Measurements from ENCODE around the gene DAGLA.

DAGLA gene

DNA sequence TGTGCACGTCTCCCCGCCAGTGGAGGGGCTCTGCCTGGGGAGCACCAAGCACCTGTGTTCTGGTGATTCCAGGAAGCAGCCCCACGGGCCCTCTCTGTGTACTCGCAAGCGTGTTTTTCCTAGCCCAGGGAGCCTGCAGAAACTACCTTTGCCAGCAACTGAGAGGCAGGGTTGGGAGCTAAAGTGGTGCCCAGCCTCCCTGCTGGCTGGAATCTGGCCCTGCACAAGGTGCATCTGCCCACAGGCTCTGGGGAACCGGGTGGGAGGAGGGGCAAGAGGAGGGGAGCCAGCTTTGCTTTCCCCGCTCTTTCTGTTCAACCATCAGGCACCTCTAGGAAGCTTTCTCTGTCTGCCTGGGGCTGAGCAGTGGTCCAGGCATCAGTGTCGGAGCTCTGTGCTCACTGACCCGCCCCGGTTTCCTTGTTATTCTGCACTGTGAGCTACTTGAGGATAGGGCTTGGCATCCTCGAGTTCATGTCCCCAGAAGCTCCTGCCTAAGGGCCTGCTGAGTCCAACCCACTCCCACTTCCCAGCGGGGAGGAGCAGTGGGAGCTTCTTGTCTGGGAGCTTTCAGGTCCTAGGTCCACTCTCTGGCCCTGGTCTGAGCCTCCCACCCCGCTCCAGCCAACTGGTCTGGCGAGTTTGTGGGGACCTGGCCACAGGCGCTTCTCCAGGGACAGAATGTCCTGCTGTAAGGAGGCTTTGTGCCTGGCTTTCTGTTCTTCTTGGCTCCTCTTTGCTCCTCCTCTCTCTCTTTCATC, 14.9 kb downstream of the DAGLA start:
- Mint-ChIP-seq H3K27me3 (peaks cover 53% of the 10 kb centered on the region), H3K36me3 (no peaks in the 10 kb centered on the region), H3K9me3 (no peaks in the 10 kb centered on the region), H3K27ac (no peak overlapping the region), H3K4me3 (no peak overlapping the region), H3K4me1 (peaks cover 21% of the 10 kb centered on the region)
- ATAC-seq = no peak

DNA sequence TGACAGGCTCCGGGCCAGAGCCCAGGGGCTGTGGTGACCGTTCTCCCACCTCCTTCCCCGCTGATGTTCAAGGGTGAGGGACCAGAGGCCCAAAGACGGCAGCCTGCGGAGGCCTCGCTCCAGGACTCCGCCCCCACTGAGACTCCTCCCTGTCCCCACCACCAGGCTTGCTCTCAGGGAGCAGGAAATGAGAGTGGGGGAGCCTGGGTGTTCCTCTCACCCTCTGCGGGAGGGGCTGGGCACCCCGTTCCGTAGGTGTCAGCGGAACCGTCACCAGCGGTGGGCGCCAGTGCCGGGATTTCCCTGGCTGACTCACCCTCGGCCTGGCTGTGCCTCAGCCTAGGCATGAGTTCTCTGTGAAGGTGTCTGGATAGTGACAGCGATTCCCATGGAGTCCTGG, 15.7 kb downstream of the DAGLA start:
- peak; percentile 81 for ATAC-seq
- H3K27ac Mint-ChIP-seq = no peak overlapping the region
- H3K4me3 Mint-ChIP-seq = peak overlapping the region; percentile 12
- peaks cover 21% of the 10 kb centered on the region for H3K4me1 Mint-ChIP-seq
- H3K36me3 Mint-ChIP-seq = no peaks in the 10 kb centered on the region
- H3K27me3 Mint-ChIP-seq = peaks cover 53% of the 10 kb centered on the region
- H3K9me3 Mint-ChIP-seq = no peaks in the 10 kb centered on the region

DNA sequence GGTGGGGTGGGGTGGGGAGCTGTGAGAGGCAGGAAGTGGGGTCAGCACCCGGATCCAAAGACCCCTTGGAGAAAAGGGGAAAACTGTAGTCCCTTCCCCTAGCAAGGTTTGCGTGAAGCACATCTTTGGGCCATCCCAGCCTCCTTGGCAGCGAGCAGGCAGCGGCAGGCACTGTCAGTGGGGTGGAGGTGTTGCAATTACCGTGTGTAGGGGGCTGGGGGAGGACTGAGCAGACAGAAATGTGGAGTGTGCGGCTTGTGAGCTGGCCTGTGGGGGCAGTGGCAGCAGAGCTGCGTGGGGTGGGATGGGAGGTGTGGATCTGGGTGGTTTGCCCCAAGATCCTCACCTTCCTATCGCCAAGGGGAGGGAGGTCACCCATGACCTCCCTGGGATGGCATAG, 16.4 kb downstream of the DAGLA start:
- Mint-ChIP-seq H3K4me1 (peaks cover 21% of the 10 kb centered on the region), H3K27ac (no peak overlapping the region), H3K9me3 (no peaks in the 10 kb centered on the region), H3K27me3 (peaks cover 54% of the 10 kb centered on the region), H3K4me3 (no peak overlapping the region), H3K36me3 (no peaks in the 10 kb centered on the region)
- no peak for ATAC-seq

DNA sequence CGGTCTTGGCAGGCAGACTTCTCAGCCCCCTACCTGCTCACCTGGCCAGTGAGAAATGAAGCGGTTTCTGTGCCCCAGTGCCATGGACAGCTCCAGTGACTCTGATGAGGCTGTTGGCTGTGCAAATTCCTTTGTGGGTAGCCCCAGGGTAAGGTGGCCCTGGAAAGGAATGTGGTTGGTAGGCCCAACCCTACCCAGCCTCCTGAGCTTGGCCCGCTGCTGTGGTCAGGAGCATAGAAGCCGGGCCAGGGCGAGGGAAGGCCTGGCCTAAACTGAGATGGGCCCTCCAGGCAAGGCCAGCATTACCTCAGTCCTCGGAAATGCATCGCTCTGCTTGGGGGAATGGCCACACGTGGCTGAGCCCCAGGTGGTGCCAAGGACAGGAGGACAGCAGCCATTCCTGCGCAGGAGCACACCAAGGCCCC, 16.9 kb downstream of the DAGLA start:
- no peak overlapping the region for H3K27ac Mint-ChIP-seq
- H3K27me3 Mint-ChIP-seq = peaks cover 54% of the 10 kb centered on the region
- no peaks in the 10 kb centered on the region for H3K36me3 Mint-ChIP-seq

DNA sequence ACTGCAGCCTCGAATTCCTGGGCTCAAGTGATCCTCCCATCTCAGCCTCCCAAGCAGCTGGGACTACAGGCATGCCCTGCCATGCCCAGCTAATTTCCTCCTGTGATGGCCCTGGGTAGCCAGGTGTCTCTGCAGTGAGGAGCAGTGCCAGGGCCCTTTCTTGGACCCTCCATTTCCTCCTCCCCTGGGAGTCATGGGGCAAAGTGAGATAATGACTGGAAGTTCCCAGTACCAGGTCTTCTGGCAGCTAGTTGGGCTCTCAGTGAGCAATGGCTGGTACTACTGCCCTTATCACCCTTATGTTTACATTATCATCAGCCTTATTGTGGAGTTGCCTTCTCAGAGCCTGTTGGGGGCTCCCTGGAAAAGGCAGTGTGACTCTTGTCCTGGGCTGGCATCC, 17.6 kb downstream of the DAGLA start:
- no peak for ATAC-seq
- Mint-ChIP-seq H3K4me3 (no peak overlapping the region), H3K36me3 (no peaks in the 10 kb centered on the region), H3K27ac (no peak overlapping the region), H3K4me1 (peaks cover 21% of the 10 kb centered on the region), H3K9me3 (no peaks in the 10 kb centered on the region), H3K27me3 (peaks cover 58% of the 10 kb centered on the region)

More for the DNA sequence above, 16.9 kb downstream of the DAGLA start:
- Mint-ChIP-seq H3K4me1 (peaks cover 21% of the 10 kb centered on the region), H3K4me3 (no peak overlapping the region), H3K9me3 (no peaks in the 10 kb centered on the region)
- no peak for ATAC-seq

DNA sequence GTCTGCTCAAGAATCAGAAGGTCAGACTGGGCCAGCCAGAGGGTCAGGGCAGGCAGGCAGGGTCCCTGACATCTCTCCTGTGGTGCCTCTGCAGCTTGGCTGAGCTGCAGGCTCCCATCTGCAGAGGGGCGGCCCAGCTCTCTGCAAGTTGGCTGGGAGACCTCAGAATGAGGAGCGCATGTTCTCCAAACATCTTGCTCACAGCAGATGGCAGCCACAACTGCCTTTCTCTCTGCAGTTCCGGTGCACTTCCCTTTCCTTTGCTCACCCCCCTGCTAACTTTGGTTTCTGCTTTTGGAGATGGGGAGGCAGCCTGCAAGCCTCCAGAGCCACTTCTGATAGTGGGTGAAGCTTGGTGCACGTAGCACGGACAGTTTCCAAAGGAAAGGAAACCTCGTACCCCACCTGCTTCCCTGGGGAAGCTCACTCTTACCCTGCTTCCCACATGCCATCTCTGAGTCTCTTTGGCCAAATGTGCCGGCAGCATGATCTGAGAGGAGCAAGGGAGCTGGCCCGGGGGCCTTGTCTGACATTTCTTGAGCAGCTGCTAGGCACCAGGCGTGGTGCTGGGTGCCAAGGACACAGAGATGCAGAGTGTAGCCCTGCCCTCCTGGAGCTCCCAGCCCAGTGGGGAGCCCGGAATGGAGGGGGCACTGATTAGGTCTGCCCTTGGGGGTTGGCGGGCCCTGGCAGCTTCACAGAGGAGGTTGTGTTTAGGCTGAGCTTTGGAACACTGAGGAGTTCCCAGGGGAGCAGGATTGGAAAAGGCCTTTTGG, 18.2 kb downstream of the DAGLA start:
- no peak overlapping the region for H3K27ac Mint-ChIP-seq
- no peaks in the 10 kb centered on the region for H3K36me3 Mint-ChIP-seq
- no peak overlapping the region for H3K4me3 Mint-ChIP-seq
- H3K4me1 Mint-ChIP-seq = peaks cover 24% of the 10 kb centered on the region
- peaks cover 63% of the 10 kb centered on the region for H3K27me3 Mint-ChIP-seq
- H3K9me3 Mint-ChIP-seq = no peaks in the 10 kb centered on the region
- ATAC-seq = no peak

DNA sequence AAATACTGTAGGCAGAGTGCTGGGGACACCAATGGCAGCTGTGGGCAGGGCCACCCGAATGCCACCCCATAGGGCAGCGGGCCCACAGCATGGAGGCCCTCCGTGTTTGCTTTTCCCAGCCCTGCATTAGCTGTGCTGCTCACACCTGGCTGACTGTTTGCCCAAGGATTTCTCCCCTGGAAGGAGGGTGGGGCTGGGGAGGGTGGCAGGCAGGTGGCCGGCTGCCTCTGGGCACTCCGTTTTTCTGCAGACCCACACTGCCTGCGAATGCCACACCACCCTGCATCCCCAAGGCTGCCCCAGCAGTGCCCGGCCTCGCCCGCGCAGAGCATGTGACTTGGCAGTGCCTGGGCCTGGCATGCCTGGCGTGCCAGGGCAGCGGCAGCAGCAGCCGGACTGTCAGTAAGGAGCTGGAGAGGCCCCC, 19.6 kb downstream of the DAGLA start:
- no peak for ATAC-seq
- Mint-ChIP-seq H3K27ac (no peak overlapping the region), H3K4me1 (peaks cover 28% of the 10 kb centered on the region), H3K4me3 (no peak overlapping the region), H3K27me3 (peaks cover 68% of the 10 kb centered on the region), H3K9me3 (no peaks in the 10 kb centered on the region), H3K36me3 (no peaks in the 10 kb centered on the region)

DNA sequence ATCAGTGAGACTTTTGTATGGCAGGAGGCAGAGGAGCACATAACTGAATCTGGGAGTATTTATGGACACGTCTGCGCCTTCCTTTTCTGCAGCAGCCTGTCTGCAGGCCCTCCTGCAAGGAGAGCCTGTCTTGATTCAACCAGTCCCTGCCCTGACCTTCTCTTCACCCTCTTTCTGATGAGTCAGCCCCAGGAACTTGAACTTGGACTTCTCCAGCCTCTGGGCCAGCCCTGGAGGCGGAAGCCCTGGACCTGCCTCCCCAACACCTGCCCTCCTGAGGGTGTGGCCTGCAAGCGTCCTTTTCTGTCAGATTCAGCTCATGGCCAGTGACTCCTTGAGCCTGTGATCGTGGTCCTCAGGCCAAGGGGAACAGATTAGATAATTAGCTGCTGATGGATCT, 20.0 kb downstream of the DAGLA start:
- ATAC-seq = no peak
- Mint-ChIP-seq H3K27me3 (peaks cover 71% of the 10 kb centered on the region), H3K36me3 (no peaks in the 10 kb centered on the region), H3K27ac (no peak overlapping the region), H3K4me3 (no peak overlapping the region), H3K9me3 (no peaks in the 10 kb centered on the region), H3K4me1 (peaks cover 28% of the 10 kb centered on the region)

DNA sequence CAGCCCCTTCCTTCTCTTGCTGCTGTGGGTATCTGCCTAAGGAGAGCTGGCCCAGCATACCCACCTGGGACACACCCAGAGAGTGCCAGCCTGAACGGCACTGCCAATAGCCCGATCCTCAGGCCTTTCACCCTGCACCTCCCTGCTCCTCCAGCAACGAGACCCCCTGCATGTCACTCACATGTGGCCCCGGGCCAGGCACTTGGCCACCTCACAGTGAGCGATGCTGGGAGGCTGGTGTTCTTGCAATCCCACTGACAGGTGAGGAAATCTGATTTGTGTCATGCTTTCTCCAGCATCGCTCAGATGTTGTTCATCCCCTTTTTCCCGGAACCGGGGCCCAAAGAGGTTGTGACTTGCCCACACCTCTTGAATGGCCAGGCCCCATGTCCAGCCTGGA, 20.5 kb downstream of the DAGLA start:
- Mint-ChIP-seq H3K4me1 (peaks cover 25% of the 10 kb centered on the region), H3K27ac (no peak overlapping the region), H3K4me3 (no peak overlapping the region), H3K36me3 (no peaks in the 10 kb centered on the region), H3K9me3 (no peaks in the 10 kb centered on the region), H3K27me3 (peaks cover 73% of the 10 kb centered on the region)
- ATAC-seq = no peak

DNA sequence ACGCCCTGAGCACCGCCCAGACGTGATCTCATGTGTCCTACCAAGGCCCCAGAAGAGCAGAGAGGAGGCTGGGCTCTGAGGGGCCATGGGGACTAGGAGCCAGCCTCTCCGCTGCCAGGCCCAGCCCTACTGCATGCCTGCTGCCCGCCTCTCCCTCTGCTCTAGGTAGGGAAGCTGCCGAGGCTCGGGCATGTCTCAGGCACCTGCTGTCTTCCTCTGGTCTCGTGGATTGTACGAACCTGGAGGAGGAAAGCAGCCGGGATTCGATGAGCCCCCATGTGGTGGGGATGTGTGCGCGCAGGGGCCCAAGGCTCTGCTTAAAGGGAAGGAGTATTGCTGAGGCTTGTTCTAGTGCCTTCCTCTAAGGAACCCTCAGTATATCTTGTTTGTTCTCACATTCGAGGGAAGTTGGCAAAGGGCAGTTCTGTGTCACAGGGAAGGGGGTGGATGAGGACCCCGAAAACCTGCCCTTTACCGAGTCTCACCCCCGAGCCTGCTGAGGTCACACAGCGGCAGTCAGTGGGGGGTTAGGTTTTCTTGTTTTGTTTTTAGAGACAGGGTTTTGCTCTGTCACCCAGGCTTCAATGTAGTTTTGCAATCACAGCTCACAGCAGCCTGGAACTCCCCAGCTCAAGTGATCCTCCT, 21.2 kb downstream of the DAGLA start:
- H3K4me3 Mint-ChIP-seq = no peak overlapping the region
- peaks cover 19% of the 10 kb centered on the region for H3K4me1 Mint-ChIP-seq
- no peak for ATAC-seq
- H3K36me3 Mint-ChIP-seq = no peaks in the 10 kb centered on the region
- peaks cover 73% of the 10 kb centered on the region for H3K27me3 Mint-ChIP-seq
- no peak overlapping the region for H3K27ac Mint-ChIP-seq
- no peaks in the 10 kb centered on the region for H3K9me3 Mint-ChIP-seq

DNA sequence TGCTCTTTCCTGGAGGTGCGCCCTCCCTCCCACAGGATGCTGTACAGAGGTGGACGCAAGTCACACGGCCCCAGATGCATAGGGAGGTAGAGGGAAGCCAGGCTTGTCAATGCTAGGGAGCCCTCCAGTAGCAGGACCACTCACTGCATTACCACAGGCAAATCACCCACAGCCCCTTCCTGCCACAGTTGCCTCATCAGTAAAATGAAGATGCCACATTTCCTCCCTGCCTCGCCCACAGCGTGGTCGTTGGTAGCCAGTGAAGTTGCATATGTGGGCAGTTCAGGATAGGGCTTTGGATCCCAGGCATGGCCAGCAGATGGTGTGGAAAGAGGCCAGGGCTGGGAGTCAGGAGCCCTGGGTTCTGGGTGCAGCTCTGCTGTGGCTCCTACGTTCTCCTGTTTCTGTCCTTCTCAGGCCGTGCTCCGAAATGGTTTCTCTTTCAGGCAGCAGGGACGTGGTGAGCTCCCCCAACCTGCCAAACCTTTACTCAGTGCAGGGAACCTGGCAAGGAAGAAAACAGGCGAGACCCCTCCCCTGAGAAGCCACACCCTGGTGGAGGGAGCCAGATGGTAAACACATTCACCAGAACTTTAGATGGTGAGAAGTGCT, 22.6 kb downstream of the DAGLA start:
- Mint-ChIP-seq H3K36me3 (no peaks in the 10 kb centered on the region), H3K4me3 (no peak overlapping the region), H3K27me3 (peaks cover 78% of the 10 kb centered on the region), H3K27ac (no peak overlapping the region), H3K9me3 (no peaks in the 10 kb centered on the region), H3K4me1 (peaks cover 14% of the 10 kb centered on the region)
- ATAC-seq = no peak

DNA sequence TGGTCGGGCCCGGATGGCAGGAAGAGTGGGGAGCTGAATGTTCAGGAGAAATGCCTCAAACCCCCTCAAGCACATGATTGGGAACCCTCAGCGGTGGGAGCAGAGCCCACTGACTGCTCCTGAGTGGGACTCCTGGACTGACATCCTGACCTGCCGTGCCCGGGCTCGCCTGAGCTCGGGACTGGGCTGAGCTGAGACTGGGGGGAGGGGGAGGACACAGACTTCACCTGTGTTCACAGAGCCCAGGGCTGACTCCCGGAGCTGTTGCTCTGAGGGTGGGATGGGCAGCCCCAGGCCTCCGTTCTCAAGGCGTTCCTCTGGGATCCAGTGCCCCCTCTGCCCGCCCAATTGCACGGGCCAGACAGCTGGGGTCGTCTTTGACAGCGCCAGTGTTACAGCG, 24.6 kb downstream of the DAGLA start:
- peaks cover 66% of the 10 kb centered on the region for H3K27me3 Mint-ChIP-seq
- H3K9me3 Mint-ChIP-seq = no peaks in the 10 kb centered on the region
- ATAC-seq = no peak
- H3K4me3 Mint-ChIP-seq = no peak overlapping the region
- no peak overlapping the region for H3K27ac Mint-ChIP-seq
- no peaks in the 10 kb centered on the region for H3K36me3 Mint-ChIP-seq
- peaks cover 7% of the 10 kb centered on the region for H3K4me1 Mint-ChIP-seq

DNA sequence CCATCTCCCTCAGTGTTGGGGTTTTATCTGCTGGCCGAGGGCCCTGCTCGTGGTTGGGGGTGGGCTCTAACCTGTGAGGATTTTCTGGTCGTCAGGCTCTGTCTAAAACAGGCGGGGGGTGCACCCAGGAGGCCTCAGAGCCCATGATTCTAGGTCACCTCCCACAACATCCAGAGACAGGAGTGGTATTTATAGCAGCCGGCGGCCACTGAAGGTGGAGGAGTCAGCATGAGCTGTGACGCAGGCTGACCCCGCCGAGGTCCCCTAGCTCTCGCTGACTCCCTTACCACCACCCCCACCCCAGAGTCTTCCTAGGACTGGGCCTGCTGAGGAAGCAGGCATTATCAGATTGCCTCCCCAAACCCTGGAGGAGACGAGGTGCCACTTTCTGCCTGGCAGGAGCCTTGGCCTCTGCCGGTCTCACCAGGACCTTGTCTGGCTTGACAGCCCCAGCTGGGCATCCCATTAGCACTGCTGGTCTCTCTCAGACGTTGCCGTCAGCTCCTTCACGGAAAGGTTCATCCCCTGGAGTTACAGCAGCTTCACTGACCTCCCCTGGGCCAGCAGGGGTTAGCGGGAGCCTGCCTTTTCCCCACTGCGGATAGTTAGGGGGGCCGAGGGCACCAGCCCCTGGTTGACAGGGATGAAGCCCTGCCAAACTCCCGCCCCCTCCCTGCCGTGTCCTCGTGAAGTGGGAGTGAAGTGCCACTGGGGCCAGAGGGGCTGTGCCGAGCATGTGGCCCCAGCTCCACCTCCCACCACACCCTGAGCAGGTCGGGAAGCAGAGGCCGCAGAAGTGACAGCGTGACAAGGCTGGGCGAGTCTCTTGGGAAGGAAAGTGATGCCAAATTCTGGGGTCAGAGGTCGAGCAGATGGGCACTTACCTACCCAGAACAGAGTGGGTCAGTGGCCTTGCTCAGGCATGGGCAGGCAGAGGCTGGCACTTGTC, 26.5 kb downstream of the DAGLA start:
- ATAC-seq = no peak
- no peak overlapping the region for H3K27ac Mint-ChIP-seq
- H3K4me1 Mint-ChIP-seq = peaks cover 7% of the 10 kb centered on the region
- H3K27me3 Mint-ChIP-seq = peaks cover 64% of the 10 kb centered on the region
- H3K36me3 Mint-ChIP-seq = no peaks in the 10 kb centered on the region
- H3K4me3 Mint-ChIP-seq = no peak overlapping the region
- H3K9me3 Mint-ChIP-seq = no peaks in the 10 kb centered on the region

DNA sequence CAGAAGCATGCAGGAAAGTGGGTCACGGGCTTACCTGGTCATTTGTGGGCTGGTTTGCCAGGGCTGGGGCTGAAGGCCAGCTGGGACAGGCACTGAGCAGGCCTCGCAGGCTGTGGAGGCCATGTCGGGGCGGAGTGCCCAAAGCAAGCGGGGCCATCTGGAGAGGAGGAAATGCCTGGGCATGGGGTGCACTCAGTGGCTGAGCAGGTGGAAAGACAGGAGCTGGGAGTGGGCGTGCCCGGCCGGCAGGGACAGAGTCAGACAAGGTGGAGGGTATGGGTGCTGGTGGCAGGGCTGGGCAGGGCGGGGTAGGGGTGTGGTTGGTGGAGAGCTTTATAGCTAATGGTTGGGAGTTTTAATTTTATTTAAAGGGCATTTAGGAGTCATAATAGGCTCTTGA, 27.4 kb downstream of the DAGLA start:
- no peak for ATAC-seq
- peaks cover 7% of the 10 kb centered on the region for H3K4me1 Mint-ChIP-seq
- no peaks in the 10 kb centered on the region for H3K9me3 Mint-ChIP-seq
- H3K36me3 Mint-ChIP-seq = no peaks in the 10 kb centered on the region
- H3K27me3 Mint-ChIP-seq = peaks cover 62% of the 10 kb centered on the region
- H3K4me3 Mint-ChIP-seq = no peak overlapping the region
- no peak overlapping the region for H3K27ac Mint-ChIP-seq

All from stimulated activated memory B cell treated with anti-CD40 and anti-IgM and Interleukin-4, amounts not matched to agents 10 μg/mL and 1 μg/mL and 100 μg/mL, for 72 hours (primary cell).